H1 (cell line): ENCODE measurements around the gene RGS6. TPM values are rescaled to one million over a fixed set of nuclear protein-coding genes. Genes with fewer than 3 reads are reported as not detected.

Source experiments
- CTCF ChIA-PET: fragments of 300-600 bp; sonication (Branson Sonifier 250); formaldehyde crosslinking; loops from one replicate; lab custom pipeline; 2021; ENCODE audit not compliant: partially characterized antibody; lab: Charles Lee
- POLR2A ChIA-PET: fragments of 300-600 bp; sonication (Branson Sonifier 250); formaldehyde crosslinking; loops from one replicate; lab custom pipeline; 2021; ENCODE audit warnings: inconsistent platforms; ENCODE audit not compliant: partially characterized antibody; lab: Charles Lee
- DNase-seq, 2 experiments: peaks; one replicate each; pipeline versions ENCODE4 v3.0.0 to v3.0.0-alpha.2; 2010 to 2022; ENCODE audit warnings: low spot score in 2 of 2, low read depth in 1 of 2, mixed read lengths in 1 of 2
- FAIRE-seq: peaks from 2 replicates; lab custom pipeline; 2011; peaks lifted over from hg19 to GRCh38; lab: Jason Lieb, UNC
- H2AFZ ChIP-seq: 2 replicates; pipeline ENCODE4 v1.8.1; 2012; ENCODE audit warnings: low read length, inconsistent platforms
- H2AK5ac ChIP-seq: 2 replicates; pipeline ENCODE4 v1.6.1; 2013; ENCODE audit warnings: low read depth, low read length
- H2BK120ac ChIP-seq: replicated peaks from 2 replicates; pipeline ENCODE3; 2013; ENCODE audit warnings: low read depth, low read length, inconsistent platforms
- H2BK12ac ChIP-seq: 2 replicates; pipeline ENCODE4 v1.6.1; 2013; ENCODE audit warnings: low read depth, low read length
- H2BK15ac ChIP-seq: 2 replicates; pipeline ENCODE4 v1.6.1; 2013; ENCODE audit warnings: low read length
- H2BK20ac ChIP-seq: 2 replicates; pipeline ENCODE4 v1.6.1; 2013; ENCODE audit warnings: low read length
- H2BK5ac ChIP-seq: 2 replicates; pipeline ENCODE4 v1.6.1; 2013; ENCODE audit warnings: low read depth, low read length
- H3K14ac ChIP-seq: 2 replicates; pipeline ENCODE4 v1.6.1; 2013; ENCODE audit warnings: inconsistent platforms; ENCODE audit not compliant: insufficient read length
- H3K18ac ChIP-seq: 2 replicates; pipeline ENCODE4 v1.6.1; 2013; ENCODE audit warnings: low read length; ENCODE audit errors: extremely low read depth
- H3K23ac ChIP-seq: 2 replicates; pipeline ENCODE4 v1.6.1; 2013; ENCODE audit warnings: inconsistent platforms; ENCODE audit not compliant: insufficient read length
- H3K23me2 ChIP-seq: 2 replicates; pipeline ENCODE4 v1.6.1; 2013; ENCODE audit warnings: low read depth, low read length
- H3K27ac ChIP-seq: 2 replicates; pipeline ENCODE4 v1.6.1; 2011; ENCODE audit warnings: low read depth, low read length, inconsistent platforms
- H3K27me3 ChIP-seq, 4 experiments: replicated peaks in 1 of 4; 1 replicate in 1 of 4; 2 replicates in 3 of 4; pipeline versions ENCODE4 v1.6.1 to v1.8.1; 2011 to 2013; ENCODE audit warnings: low read length in 3 of 4, mild to moderate bottlenecking in 3 of 4, inconsistent platforms in 2 of 4, mixed read lengths in 2 of 4, moderate library complexity in 1 of 4; ENCODE audit not compliant: control insufficient read depth in 3 of 4, insufficient read depth in 3 of 4; ENCODE audit errors: extremely low read depth in 1 of 4
- H3K36me3 ChIP-seq, 4 experiments: 2 replicates each; pipeline versions ENCODE4 v1.6.1 to v1.8.1; 2011 to 2013; ENCODE audit warnings: mild to moderate bottlenecking in 4 of 4, low read length in 3 of 4, moderate library complexity in 2 of 4, control low read depth in 1 of 4, inconsistent platforms in 1 of 4; ENCODE audit not compliant: insufficient read depth in 4 of 4, control insufficient read depth in 2 of 4
- H3K4ac ChIP-seq: replicated peaks from 2 replicates; pipeline ENCODE3; 2013; ENCODE audit warnings: low read length, low read depth, mixed read lengths, inconsistent platforms; ENCODE audit not compliant: insufficient read length
- H3K4me1 ChIP-seq, 4 experiments: replicated peaks in 1 of 4; 1 replicate in 1 of 4; 2 replicates in 3 of 4; pipeline versions ENCODE4 v1.6.1 to v1.8.1; 2011 to 2013; ENCODE audit warnings: low read length in 3 of 4, inconsistent platforms in 2 of 4, mixed read lengths in 1 of 4; ENCODE audit not compliant: insufficient read depth in 4 of 4, control insufficient read depth in 3 of 4
- H3K4me2 ChIP-seq, 2 experiments: 2 replicates each; pipeline versions ENCODE4 v1.6.1 to v1.8.1; 2011 to 2013; ENCODE audit warnings: low read depth in 2 of 2, low read length in 2 of 2, control low read depth in 1 of 2, inconsistent platforms in 1 of 2, mild to moderate bottlenecking in 1 of 2; ENCODE audit not compliant: insufficient read depth in 1 of 2
- H3K4me3 ChIP-seq, 4 experiments: fragments of 200-600, 300-600 bp in 1 of 4; sonication (generic), shearing (Covaris generic), sonication (Bioruptor Twin) in 1 of 4; 2 replicates each; pipeline versions ENCODE4 v1.5.1 to v1.8.1; 2011 to 2016; ENCODE audit warnings: low read length in 4 of 4, low read depth in 3 of 4, control low read depth in 2 of 4, inconsistent platforms in 2 of 4, mild to moderate bottlenecking in 2 of 4, mixed read lengths in 1 of 4, moderate library complexity in 1 of 4; ENCODE audit not compliant: insufficient read depth in 2 of 4; ENCODE audit errors: extremely low read depth in 1 of 4
- H3K56ac ChIP-seq: replicated peaks from 2 replicates; pipeline ENCODE3; 2013; ENCODE audit warnings: low read depth, mild to moderate bottlenecking, mixed read lengths, low read length, inconsistent platforms; ENCODE audit not compliant: insufficient read length
- H3K79me1 ChIP-seq: 2 replicates; pipeline ENCODE4 v1.6.1; 2013; ENCODE audit warnings: low read depth, low read length, control low read depth
- H3K79me2 ChIP-seq, 2 experiments: 2 replicates each; pipeline versions ENCODE4 v1.6.1 to v1.8.1; 2012 to 2013; ENCODE audit warnings: low read length in 2 of 2, mild to moderate bottlenecking in 2 of 2, inconsistent platforms in 1 of 2; ENCODE audit not compliant: insufficient read depth in 2 of 2, control insufficient read depth in 1 of 2
- H3K9ac ChIP-seq, 4 experiments: replicated peaks in 1 of 4; 1 replicate in 1 of 4; 2 replicates in 3 of 4; pipeline versions ENCODE4 v1.6.1 to v1.8.1; 2011 to 2013; ENCODE audit warnings: low read depth in 3 of 4, low read length in 3 of 4, control low read depth in 2 of 4, mild to moderate bottlenecking in 2 of 4, moderate library complexity in 2 of 4, inconsistent platforms in 1 of 4; ENCODE audit errors: extremely low read depth in 1 of 4
- H3K9me3 ChIP-seq, 2 experiments: 2 replicates each; pipeline versions ENCODE4 v1.6.1 to v1.8.1; 2012 to 2013; ENCODE audit warnings: mild to moderate bottlenecking in 2 of 2, moderate library complexity in 2 of 2, control low read depth in 1 of 2, inconsistent platforms in 1 of 2, low read depth in 1 of 2, low read length in 1 of 2, mixed read lengths in 1 of 2; ENCODE audit not compliant: insufficient read depth in 2 of 2
- H4K20me1 ChIP-seq, 2 experiments: replicated peaks in 1 of 2; 2 replicates each; pipeline versions ENCODE3 to v1.8.1; 2011 to 2013; ENCODE audit warnings: inconsistent platforms in 2 of 2, low read length in 2 of 2, mild to moderate bottlenecking in 1 of 2; ENCODE audit not compliant: insufficient read depth in 2 of 2, control insufficient read depth in 1 of 2
- H4K5ac ChIP-seq: 2 replicates; pipeline ENCODE4 v1.6.1; 2013; ENCODE audit warnings: low read length, low read depth, mixed read lengths, inconsistent platforms; ENCODE audit not compliant: insufficient read length
- H4K8ac ChIP-seq: 2 replicates; pipeline ENCODE4 v1.8.0; 2013; ENCODE audit warnings: mild to moderate bottlenecking, moderate library complexity, low read length, inconsistent platforms; ENCODE audit not compliant: insufficient read depth; ENCODE audit errors: extremely low read depth
- H4K91ac ChIP-seq: replicated peaks from 2 replicates; pipeline ENCODE3; 2013; ENCODE audit warnings: low read length, mixed read lengths, inconsistent platforms; ENCODE audit not compliant: insufficient read length
- CREB1 ChIP-seq: IDR thresholded peaks from 2 replicates; pipeline ENCODE4 v1.6.1; 2012; ENCODE audit warnings: inconsistent platforms
- CTBP2 ChIP-seq: IDR thresholded peaks from 2 replicates; pipeline ENCODE4 v1.7.0; 2011; ENCODE audit warnings: borderline replicate concordance, mild to moderate bottlenecking, moderate library complexity, mixed read lengths, low read length; ENCODE audit not compliant: insufficient read depth, insufficient read length
- GABPA ChIP-seq: IDR thresholded peaks from 2 replicates; pipeline ENCODE4 v1.6.1; 2011; ENCODE audit warnings: mild to moderate bottlenecking, low read length, moderate library complexity, borderline replicate concordance; ENCODE audit not compliant: insufficient read depth
- WGBS, 2 experiments: shearing (Covaris generic) in 1 of 2; methylation state at CpG; one replicate each; pipeline versions ENCODE4 v1.1.6 to v1.1.7; 2013 to 2015; ENCODE audit warnings: low lambda C conversion rate in 2 of 2, mixed read lengths in 2 of 2, inconsistent platforms in 1 of 2, low coverage in 1 of 2, missing lambda C conversion rate in 1 of 2; ENCODE audit not compliant: insufficient replicate concordance in 2 of 2, insufficient coverage in 1 of 2, insufficient read length in 1 of 2; ENCODE audit errors: extremely low coverage in 1 of 2, missing lambda C conversion rate in 1 of 2; 5-methylcytosine and 5-hydroxymethylcytosine counted together
- polyA plus RNA-seq, 7 experiments: library from polyadenylated mRNA; depleted of rRNA in 3 of 7; stranded (reverse) in 5 of 7; unstranded in 2 of 7; fragments of >200 nt in 5 of 7; fragments of 200-250 nt in 2 of 7; gene quantifications; 1 replicate in 5 of 7; 2 replicates in 1 of 7; 4 replicates in 1 of 7; pipeline versions ENCODE4 v1.2.1 to v1.2.3, GENCODE V29; 2011 to 2013; ENCODE audit warnings: missing spikeins in 2 of 7, mixed read lengths in 2 of 7
- total RNA-seq: library from RNA; stranded (reverse); fragmentation: NEBNext Ultra II Directional; extraction: Animal tissue kit (Norgen Biotek cat#: 25700); gene quantifications from 2 replicates; pipeline ENCODE4 v1.2.1, GENCODE V29; 2021
- TF ChIP-seq, protein P1 (sequence below): IDR thresholded peaks from 2 replicates; pipeline ENCODE4 v1.6.1; 2012; ENCODE audit warnings: inconsistent platforms
- TF ChIP-seq, protein P2 (sequence below): IDR thresholded peaks from 2 replicates; pipeline ENCODE4 v1.6.1; 2012; ENCODE audit warnings: inconsistent platforms

Gene RGS6
- total and polyA plus RNA-seq, 2 of the 8 experiments (the other 6 are each of a cell fraction or from before 2014, with no cell fraction given), result 0.26 to 1.1 TPM

DNA sequence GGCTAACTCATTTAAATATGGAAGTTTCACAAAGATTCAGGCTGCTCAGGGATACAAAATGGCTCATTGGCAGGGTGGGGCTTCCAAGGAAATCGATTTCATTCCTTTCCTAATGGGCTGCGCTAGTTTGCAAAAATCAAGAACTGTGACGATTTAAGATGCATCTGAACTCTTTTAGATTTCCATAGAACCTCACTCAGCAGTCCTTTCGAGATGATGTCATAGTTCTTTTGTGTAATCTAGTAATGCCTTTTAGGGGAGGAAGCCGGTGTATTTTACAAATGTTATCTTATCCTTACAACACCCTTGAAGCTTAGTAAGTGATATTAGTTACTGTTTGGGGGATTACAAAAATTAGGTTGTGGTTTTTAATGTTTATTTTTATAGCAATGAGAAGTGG is 239.8 kb downstream of the RGS6 start:
- H3K23me2 ChIP-seq, result no peaks in the 10 kb centered on the region
- H2AK5ac ChIP-seq, result no peak overlapping the region
- TF ChIP-seq CTBP2, result no peak
- TF ChIP-seq CREB1, result no peak
- TF ChIP-seq, protein P1, sequence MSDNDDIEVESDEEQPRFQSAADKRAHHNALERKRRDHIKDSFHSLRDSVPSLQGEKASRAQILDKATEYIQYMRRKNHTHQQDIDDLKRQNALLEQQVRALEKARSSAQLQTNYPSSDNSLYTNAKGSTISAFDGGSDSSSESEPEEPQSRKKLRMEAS, result no peak
- TF ChIP-seq, protein P2, sequence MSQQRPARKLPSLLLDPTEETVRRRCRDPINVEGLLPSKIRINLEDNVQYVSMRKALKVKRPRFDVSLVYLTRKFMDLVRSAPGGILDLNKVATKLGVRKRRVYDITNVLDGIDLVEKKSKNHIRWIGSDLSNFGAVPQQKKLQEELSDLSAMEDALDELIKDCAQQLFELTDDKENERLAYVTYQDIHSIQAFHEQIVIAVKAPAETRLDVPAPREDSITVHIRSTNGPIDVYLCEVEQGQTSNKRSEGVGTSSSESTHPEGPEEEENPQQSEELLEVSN, result no peak
- TF ChIP-seq GABPA, result no peak

More for the DNA sequence above, 239.8 kb downstream of the RGS6 start:
- no peak overlapping the region for H3K9ac ChIP-seq
- no peak overlapping the region for H3K23ac ChIP-seq
- no peaks in the 10 kb centered on the region for H3K79me1 ChIP-seq
- H2BK15ac ChIP-seq, result no peak overlapping the region
- no peak overlapping the region for H3K4me2 ChIP-seq
- no peak overlapping the region for H3K4ac ChIP-seq
- ChIA-PET CTCF (interaction anchor here (1.5 kb wide), 1 partner anchor 71 kb away, joined by 3 read pairs; no protein-coding TSS in a partner anchor), POLR2A (no interaction called here)
- H3K27ac ChIP-seq, result no peak overlapping the region
- H3K18ac ChIP-seq, result no peak overlapping the region
- no peak overlapping the region for H4K91ac ChIP-seq
- H3K4me1 ChIP-seq, result no peaks in the 10 kb centered on the region
- no peak overlapping the region for H3K4me3 ChIP-seq
- no peak for FAIRE-seq
- H3K79me2 ChIP-seq, result no peaks in the 10 kb centered on the region
- H2BK5ac ChIP-seq, result no peak overlapping the region
- no peak overlapping the region for H2AFZ ChIP-seq
- no peak overlapping the region for H4K5ac ChIP-seq
- no peak for DNase-seq
- no peak overlapping the region for H3K56ac ChIP-seq
- 89% methylated on average over 5 of the region's 5 CpGs; no CpG with 5 or more reads in 1 of the 2 experiments for WGBS, 2 experiments
- H2BK120ac ChIP-seq, result no peak overlapping the region
- no peak overlapping the region for H2BK20ac ChIP-seq
- H2BK12ac ChIP-seq, result no peak overlapping the region
- no peaks in the 10 kb centered on the region for H3K36me3 ChIP-seq
- H3K9me3 ChIP-seq, result peaks cover 0 to 2% of the 10 kb centered on the region in 2 experiments; a peak in 1 of 4 replicates
- no peak overlapping the region for H3K14ac ChIP-seq
- H3K27me3 ChIP-seq, result no peaks in the 10 kb centered on the region
- H4K8ac ChIP-seq, result no peak overlapping the region
- no peaks in the 10 kb centered on the region for H4K20me1 ChIP-seq
